Liver (tissue), 9 donors: ENCODE data around the gene STX7. TPM values are rescaled to one million over a fixed set of nuclear protein-coding genes. Genes with fewer than 3 reads are reported as not detected.

Experiments used
- DNase-seq: peaks from one replicate; pipeline ENCODE4 v3.0.0-alpha.2; 2017; ENCODE audit warnings: low spot score
- H3K27ac ChIP-seq, 2 donors: one replicate each; pipeline ENCODE4 v1.7.0; 2013; ENCODE audit warnings: inconsistent platforms in 2 of 2, low read length in 2 of 2, control low read depth in 1 of 2, low read depth in 1 of 2, mild to moderate bottlenecking in 1 of 2
- H3K27me3 ChIP-seq, 4 donors: one replicate each; pipeline versions ENCODE4 v1.6.1 to v1.7.0; 2013; ENCODE audit warnings: low read length in 3 of 4, inconsistent platforms in 1 of 4, mild to moderate bottlenecking in 1 of 4, moderate library complexity in 1 of 4; ENCODE audit not compliant: control insufficient read depth in 4 of 4, insufficient read depth in 4 of 4
- H3K36me3 ChIP-seq, 4 donors: one replicate each; pipeline versions ENCODE4 v1.6.1 to v1.7.0; 2013; ENCODE audit warnings: low read length in 3 of 4, mild to moderate bottlenecking in 3 of 4, low read depth in 1 of 4, moderate library complexity in 1 of 4; ENCODE audit not compliant: control insufficient read depth in 4 of 4, insufficient read depth in 3 of 4
- H3K4me1 ChIP-seq, 4 donors: one replicate each; pipeline versions ENCODE4 v1.6.1 to v1.7.0; 2013; ENCODE audit warnings: low read length in 3 of 4, mild to moderate bottlenecking in 3 of 4, moderate library complexity in 1 of 4; ENCODE audit not compliant: control insufficient read depth in 4 of 4, insufficient read depth in 4 of 4
- H3K4me3 ChIP-seq, 3 donors: one replicate each; pipeline versions ENCODE4 v1.6.1 to v1.7.0; 2013; ENCODE audit warnings: low read length in 3 of 3, control low read depth in 1 of 3, low read depth in 1 of 3, mild to moderate bottlenecking in 1 of 3
- H3K9ac ChIP-seq, 2 donors: one replicate each; pipeline ENCODE4 v1.7.0; 2013; ENCODE audit warnings: low read length in 2 of 2, mild to moderate bottlenecking in 2 of 2, moderate library complexity in 2 of 2, control low read depth in 1 of 2, low read depth in 1 of 2
- H3K9me3 ChIP-seq, 4 donors: one replicate each; pipeline versions ENCODE4 v1.6.1 to v1.7.0; 2013; ENCODE audit warnings: low read length in 3 of 4; ENCODE audit not compliant: control insufficient read depth in 4 of 4
- CTCF ChIP-seq: fragments of 150-350 bp; IDR thresholded peaks from 2 replicates; pipeline ENCODE4 v1.5.1; 2017; ENCODE audit warnings: improper control_type of control experiment, low read depth, low read length; ENCODE audit not compliant: missing input control
- EGR1 ChIP-seq, 2 donors: IDR thresholded peaks; 2 replicates each; pipeline ENCODE4 v1.6.1; 2016 to 2018; ENCODE audit warnings: antibody characterized with exemption in 2 of 2, low read depth in 2 of 2
- FOXA1 ChIP-seq: IDR thresholded peaks from 2 replicates; pipeline ENCODE4 v1.6.1; 2016; ENCODE audit warnings: antibody characterized with exemption
- GABPA ChIP-seq, 2 donors: IDR thresholded peaks in 1 of 2; conservative IDR thresholded peaks in 1 of 2; 2 replicates each; pipeline ENCODE4 v1.6.1; 2016; ENCODE audit warnings: antibody characterized with exemption in 2 of 2, mild to moderate bottlenecking in 1 of 2, moderate library complexity in 1 of 2
- HNF4G ChIP-seq: IDR thresholded peaks from 2 replicates; pipeline ENCODE4 v1.6.1; 2016; ENCODE audit warnings: antibody characterized with exemption
- JUND ChIP-seq, 2 donors: IDR thresholded peaks; 2 replicates each; pipeline ENCODE4 v1.6.1; 2016; ENCODE audit warnings: antibody characterized with exemption in 2 of 2
- MAX ChIP-seq: IDR thresholded peaks from 2 replicates; pipeline ENCODE4 v1.6.1; 2016; ENCODE audit warnings: antibody characterized with exemption
- NR2F2 ChIP-seq: IDR thresholded peaks from 2 replicates; pipeline ENCODE4 v1.6.1; 2016; ENCODE audit warnings: antibody characterized with exemption
- RAD21 ChIP-seq, 2 donors: IDR thresholded peaks; 2 replicates each; pipeline ENCODE4 v1.6.1; 2016; ENCODE audit warnings: antibody characterized with exemption in 2 of 2, mild to moderate bottlenecking in 2 of 2
- REST ChIP-seq: IDR thresholded peaks from 2 replicates; pipeline ENCODE4 v1.6.1; 2016; ENCODE audit warnings: antibody characterized with exemption, mild to moderate bottlenecking
- SP1 ChIP-seq: IDR thresholded peaks from 2 replicates; pipeline ENCODE4 v1.6.1; 2018; ENCODE audit warnings: antibody characterized with exemption, mild to moderate bottlenecking
- TAF1 ChIP-seq: conservative IDR thresholded peaks from 2 replicates; pipeline ENCODE4 v1.6.1; 2016; ENCODE audit warnings: antibody characterized with exemption, mild to moderate bottlenecking
- ZBTB33 ChIP-seq: IDR thresholded peaks from 2 replicates; pipeline ENCODE4 v1.6.1; 2016; ENCODE audit warnings: antibody characterized with exemption
- WGBS: extraction: QIAGEN DNeasy Blood & Tissue Kit; methylation state at CpG from one replicate; pipeline ENCODE4 v1.1.7; 2013; 5-methylcytosine and 5-hydroxymethylcytosine counted together
- polyA plus RNA-seq, 2 donors: library from polyadenylated mRNA; stranded (reverse) in 1 of 2; unstranded in 1 of 2; fragments of 200-250 nt in 1 of 2; fragments of >200 nt in 1 of 2; fragmentation: Nextera tagmentation in 1 of 2; extraction: Ambion mirVana in 1 of 2; gene quantifications; one replicate each; pipeline versions ENCODE4 v1.2.1 to v1.2.3, GENCODE V29; 2013 to 2015
- total RNA-seq, 2 donors: library from RNA; depleted of rRNA; stranded (reverse); fragments of >200 nt; gene quantifications; one replicate each; pipeline ENCODE4 v1.2.3, GENCODE V29; 2014
- donor health status: healthy.
- donor health status: healthy.
- donor health status: healthy.
- donor health status: healthy.
- donor health status: healthy.

STX7 gene
- total and polyA plus RNA-seq, 4 donors: 7.5 to 20.0 (median 14.3) TPM

GRCh38 chr6:132489376-132489775, 23.5 kb downstream of the STX7 start (continued):
- no peak for TF ChIP-seq ZBTB33

- DNase-seq: no peak
- Histone ChIP-seq H3K4me3 (no peak overlapping the region), H3K36me3 (no peaks in the 10 kb centered on the region), H3K9me3 (no peaks in the 10 kb centered on the region), H3K27ac (no peak overlapping the region), H3K27me3 (no peaks in the 10 kb centered on the region), H3K9ac (no peak overlapping the region), H3K4me1 (peaks cover 0 to 6% (median 0%) of the 10 kb centered on the region in 4 donors)
- 65% methylated on average over 4 of the region's 4 CpGs for WGBS
- TF ChIP-seq SP1 (no peak), GABPA (IDR thresholded peaks at IDR 0.05 in 1 of 2, conservative IDR thresholded peaks at IDR 0.05 in 1 of 2) (no peak)
These were observed 25.2 kb downstream of the STX7 start for GRCh38 chr6:132487762-132488161.

GRCh38 chr6:132484680-132485018, 28.3 kb downstream of the STX7 start:
- H3K27ac ChIP-seq: no peak overlapping the region
- H3K36me3 ChIP-seq: peaks cover 0 to 3% (median 0%) of the 10 kb centered on the region in 4 donors
- WGBS: 89% methylated on average over 4 of the region's 4 CpGs
- H3K4me3 ChIP-seq: no peak overlapping the region
- no peaks in the 10 kb centered on the region for H3K9me3 ChIP-seq
- no peak for TF ChIP-seq TAF1
- no peak for TF ChIP-seq NR2F2
- TF ChIP-seq ZBTB33: no peak
- TF ChIP-seq JUND (IDR thresholded peaks at IDR 0.05): no peak
- no peak for TF ChIP-seq EGR1 (IDR thresholded peaks at IDR 0.05; ENCODE audit: low read depth in 2 of 2)
- no peak for TF ChIP-seq CTCF
- TF ChIP-seq REST: no peak
- TF ChIP-seq SP1: no peak
- no peak for TF ChIP-seq FOXA1
- no peak for TF ChIP-seq GABPA (IDR thresholded peaks at IDR 0.05 in 1 of 2, conservative IDR thresholded peaks at IDR 0.05 in 1 of 2)
- TF ChIP-seq MAX: no peak
- no peak for TF ChIP-seq RAD21 (IDR thresholded peaks at IDR 0.05)
- no peak for TF ChIP-seq HNF4G
- H3K9ac ChIP-seq: no peak overlapping the region
- no peaks in the 10 kb centered on the region for H3K27me3 ChIP-seq
- no peak for DNase-seq
- no peaks in the 10 kb centered on the region for H3K4me1 ChIP-seq
